DMS 273 (cell line): ENCODE results near the gene CPHXL.

Experiments used
- DNase-seq: peaks from one replicate; lab custom pipeline; 2025; ENCODE audit not compliant: unreplicated experiment; lab: John Stamatoyannopoulos, UW

The CPHXL gene

GRCh38 chr16:75726390-75726789 lies at the start of gene CPHXL:
TSS of gene CPHXL (minus strand) at chr16:75726490. CDS start at chr16:75726442, 48 bp downstream.
- DNase-seq: no peak

- DNase-seq: no peak
Measured at GRCh38 chr16:75774197-75774596, 47.9 kb upstream of the CPHXL start.

DNA sequence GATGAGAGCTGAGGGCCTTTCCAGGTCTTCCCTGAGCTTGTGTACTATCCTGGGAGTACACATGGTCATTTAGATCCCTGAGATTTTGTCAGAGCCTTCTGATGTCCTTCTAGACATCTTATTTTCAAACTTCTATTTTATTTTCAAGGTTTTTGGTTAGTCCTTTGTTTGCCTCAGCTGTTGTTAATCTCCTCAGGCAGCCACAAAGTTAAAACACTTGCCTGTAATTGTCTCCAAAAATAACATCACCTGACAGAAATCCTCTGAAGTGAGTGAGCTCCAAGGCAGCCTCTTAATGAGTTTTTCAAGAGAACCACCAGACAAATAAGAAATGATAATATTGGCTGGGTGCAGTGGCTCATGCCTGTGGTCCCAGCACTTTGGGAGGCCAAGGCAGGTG lies 43.8 kb upstream of the CPHXL start:
- DNase-seq: no peak

DNA sequence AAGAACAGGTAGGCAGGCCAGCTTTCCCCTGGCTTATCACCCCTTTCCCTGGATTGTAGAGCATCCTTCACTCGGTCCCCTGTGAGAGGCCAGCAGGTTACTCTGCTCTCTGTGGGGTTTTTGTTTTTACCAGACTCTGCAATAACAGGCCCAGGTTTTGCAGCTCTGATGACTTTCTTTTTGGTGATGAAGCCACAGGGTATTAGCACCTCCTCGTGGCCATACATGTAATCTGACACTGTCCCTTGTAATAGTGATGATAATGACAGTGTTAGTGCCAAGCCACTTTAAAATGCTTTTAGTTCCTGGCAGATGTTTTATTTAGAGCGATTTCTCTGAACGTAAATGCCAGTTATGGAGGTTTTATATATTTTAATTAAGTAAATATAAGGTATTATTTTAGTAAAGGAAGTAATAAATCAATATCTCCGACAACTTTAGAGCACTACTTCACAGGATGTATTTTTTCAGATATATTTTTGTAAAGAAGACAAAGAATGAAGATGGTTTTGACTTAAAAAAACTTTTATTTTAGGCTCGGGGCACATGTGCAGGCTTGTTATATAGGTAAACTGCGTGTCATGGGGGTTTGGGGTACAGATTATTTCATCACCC lies 38.0 kb upstream of the CPHXL start:
- peak; percentile 82 for DNase-seq

- DNase-seq: no peak
Measured at GRCh38 chr16:75763204-75763603, 36.9 kb upstream of the CPHXL start.

- DNase-seq: no peak
Measured at GRCh38 chr16:75762746-75763145, 36.5 kb upstream of the CPHXL start.

DNA sequence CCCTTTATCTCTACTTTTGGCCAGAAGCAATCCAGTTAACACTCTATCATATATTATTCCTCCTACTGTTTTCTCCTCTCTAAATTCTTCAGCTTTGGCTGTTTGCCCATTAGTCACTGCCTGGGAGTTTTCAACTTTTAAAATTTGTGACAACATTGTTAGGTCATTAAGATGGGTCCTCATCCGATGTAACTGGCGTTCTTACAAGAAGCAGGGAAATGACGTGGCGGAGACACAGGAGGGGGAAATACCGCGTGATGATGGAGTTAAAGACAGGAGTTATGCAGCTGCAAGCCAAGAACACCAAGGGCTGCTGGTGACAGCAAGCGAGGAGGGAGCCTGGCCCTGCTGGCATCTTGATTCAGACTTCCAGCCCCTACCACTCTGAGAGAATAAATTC lies 34.8 kb upstream of the CPHXL start:
- DNase-seq: no peak

DNA sequence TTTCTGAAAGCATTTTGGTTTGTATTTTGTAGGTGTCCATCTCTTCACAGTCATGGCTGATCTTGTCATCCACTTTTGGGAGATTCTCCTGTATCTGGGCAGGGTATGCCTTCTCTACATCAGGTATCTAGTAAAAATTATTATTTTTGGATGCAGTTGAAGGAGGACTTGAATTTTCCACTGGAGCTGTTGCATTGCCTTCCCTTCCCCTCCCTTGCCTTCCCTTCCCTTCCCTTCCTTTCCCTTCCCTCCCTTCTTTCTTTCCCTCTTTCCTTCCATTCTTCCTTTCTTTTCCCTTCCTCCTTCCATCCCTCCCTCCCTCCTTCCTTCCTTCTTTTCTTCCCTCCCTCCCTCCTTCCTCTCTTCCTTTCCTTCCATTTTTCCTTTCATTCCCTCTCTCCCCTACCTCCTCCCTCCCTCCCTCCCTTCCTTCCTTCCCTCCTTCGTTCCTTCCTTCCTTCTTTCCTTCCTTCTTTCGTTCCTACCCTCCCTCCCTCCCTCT lies 33.8 kb upstream of the CPHXL start:
- DNase-seq: no peak

DNA sequence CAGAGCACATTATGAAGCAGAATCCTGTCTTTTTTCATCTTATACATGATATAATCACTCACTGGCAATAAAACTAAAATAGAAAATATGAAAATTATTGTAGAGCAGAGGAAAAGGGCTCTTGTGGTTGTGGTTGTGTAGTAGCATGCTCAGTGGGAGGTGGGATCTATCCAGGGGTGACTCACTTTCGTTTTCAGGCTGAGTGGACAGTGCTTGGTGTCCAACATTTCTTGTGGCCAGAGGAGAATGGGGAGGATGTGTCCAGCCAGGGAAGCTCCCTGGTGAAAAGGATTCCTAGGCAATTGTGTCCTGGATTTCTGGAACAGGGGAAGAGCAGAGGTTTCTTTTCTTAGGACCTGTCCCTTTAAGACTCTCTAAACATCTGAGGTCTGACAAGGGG lies 31.9 kb upstream of the CPHXL start:
- no peak for DNase-seq

GRCh38 chr16:75754141-75754540 lies 27.9 kb upstream of the CPHXL start:
- no peak for DNase-seq

DNA sequence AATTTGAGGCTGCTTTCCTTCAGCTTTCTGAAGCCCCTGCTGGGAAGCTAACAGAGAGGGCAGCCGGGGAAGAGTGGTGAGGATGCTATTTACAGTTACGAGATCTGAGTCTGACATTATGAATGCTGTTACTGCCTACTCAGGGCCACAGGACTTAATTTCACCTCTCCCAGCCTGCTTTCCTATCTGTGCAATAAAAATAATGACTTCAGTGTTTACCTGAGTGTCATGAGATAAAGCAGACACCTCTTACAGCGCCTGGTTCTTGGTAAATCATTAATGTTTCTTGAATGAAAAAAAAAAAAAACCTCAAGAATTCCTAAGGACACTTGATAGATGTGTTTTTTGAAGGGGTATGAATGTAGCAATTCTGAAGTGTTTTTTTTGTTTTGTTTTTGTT lies 24.2 kb upstream of the CPHXL start:
- no peak for DNase-seq

DNA sequence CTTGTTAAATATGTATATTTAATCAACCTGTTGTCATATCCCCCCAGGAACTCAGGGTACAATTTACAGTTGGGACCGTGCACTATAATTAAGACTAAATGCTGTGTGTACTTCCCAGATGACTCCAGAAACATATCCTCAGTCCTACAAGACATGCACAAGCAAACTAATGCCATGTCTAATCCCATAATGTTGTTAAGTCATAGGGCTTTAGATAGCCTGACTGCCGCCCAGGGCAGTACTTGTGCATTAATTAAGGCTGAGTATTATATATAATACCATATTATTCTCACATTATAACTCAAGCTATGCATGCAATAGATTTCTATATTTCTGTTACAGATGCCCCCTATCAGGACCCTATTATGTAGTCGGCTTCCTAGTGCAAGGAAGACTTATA lies 20.1 kb upstream of the CPHXL start:
- DNase-seq: no peak

DNA sequence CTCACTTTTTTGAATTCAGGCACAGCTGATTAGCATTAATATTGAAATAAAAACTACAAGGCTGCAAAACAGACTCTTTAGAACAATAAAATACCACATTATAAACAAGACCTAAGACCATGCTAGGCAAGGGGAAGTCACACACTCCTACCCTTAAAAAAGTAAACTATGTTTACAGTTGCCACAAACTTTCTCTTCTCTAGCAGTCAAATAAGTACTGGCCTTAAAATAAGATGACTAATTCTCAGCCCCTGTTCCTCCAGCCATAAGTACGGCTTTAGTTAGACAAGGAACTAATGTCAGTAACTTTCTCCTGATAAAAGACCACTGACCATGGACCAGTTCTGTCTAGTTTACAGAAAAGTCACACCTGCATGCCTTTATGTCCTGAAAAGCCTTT lies 19.5 kb upstream of the CPHXL start:
- DNase-seq: no peak

GRCh38 chr16:75745242-75745641 lies 19.0 kb upstream of the CPHXL start:
- DNase-seq: no peak

DNA sequence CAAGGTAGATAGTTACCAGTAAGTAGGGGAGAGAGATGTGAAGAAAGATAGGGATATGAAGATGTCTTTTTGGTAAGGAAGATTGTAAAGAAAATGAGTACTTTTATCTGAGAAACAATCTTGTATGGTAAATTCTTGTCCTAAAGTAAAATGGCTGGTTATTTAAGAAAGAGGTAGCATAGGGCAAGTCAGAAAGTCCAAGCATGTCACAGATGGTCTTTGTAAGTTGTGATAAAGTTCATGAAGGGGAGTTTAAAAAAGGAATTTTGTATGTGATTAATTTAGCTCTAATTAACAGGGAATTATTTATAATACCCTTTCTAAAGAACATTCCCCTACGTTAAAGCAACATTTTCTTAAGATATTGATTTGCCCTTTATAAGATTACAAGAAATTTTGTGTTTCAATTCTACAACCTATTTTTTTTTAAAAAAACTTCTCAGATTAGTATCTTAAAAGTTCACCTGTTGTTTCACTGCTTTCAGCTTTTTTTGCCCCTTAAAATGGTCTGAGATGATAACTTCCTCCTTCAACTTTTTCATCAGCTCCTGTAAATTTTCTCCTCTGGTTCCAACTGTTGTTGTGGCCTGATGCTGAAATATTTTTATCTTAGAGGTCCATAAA lies 16.2 kb upstream of the CPHXL start:
- peak; percentile 36 for DNase-seq

GRCh38 chr16:75733305-75734211 lies 7.3 kb upstream of the CPHXL start:
- DNase-seq: peak; percentile 81

DNA sequence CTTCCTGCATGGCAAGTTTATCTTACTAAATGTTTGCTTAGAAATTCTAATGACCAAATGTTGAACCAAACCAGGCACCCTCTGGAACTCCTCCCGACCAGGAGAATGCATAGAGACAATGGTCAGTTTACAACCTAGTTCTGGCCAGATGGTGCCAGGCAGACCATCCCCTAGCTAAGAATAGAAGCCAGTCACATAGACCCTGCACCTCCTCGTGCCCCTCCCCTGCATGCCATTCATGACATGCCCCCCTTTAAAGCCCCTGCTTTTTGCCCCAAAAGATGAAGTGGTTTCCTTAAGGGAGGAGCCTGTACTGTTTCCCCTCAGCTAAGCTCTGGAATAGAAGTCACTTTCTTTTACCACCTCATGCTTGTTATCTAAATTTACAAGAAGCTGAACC lies 6.6 kb upstream of the CPHXL start:
- DNase-seq: peak; percentile 31

DNA sequence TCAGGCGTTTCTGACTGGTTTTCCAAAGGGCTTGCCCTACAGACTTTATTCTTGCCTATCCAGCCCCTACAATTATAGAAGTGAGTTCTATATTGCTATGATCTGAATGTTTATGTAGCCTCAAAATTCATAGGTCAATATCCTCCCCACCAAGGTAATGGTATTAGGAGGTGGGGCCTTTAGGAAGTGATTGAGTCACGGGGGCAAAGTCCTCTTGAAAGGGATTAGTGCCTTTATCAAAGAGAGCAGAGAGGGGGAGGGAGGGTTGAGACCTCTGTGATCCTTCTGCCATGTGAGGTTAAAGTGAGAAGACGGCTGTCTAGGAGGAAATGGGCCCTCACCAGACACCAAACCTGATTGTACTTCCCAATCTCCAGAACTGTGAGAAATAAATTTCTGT lies 931 bp upstream of the CPHXL start:
- no peak for DNase-seq

- DNase-seq: no peak
Measured at GRCh38 chr16:75718452-75718851, 7.8 kb downstream of the CPHXL start.

DNA sequence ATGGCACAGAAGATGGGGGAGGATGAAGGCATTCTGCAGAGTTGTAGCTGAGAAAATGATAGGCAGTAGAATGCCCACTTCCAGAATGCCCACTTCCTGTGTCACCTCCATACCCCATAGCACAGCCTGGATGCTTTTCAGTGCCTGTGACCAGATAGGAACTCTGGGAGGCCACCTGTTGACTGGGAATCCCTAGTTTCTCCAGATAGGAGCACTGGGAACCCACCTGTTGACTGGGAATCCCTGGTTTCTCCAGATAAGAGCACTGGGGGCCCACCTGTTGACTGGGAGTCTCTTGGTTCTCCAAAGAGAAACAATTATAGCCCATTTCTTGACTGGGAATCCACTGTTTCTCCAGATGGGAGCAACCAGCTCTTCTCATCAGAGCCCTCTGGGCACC lies 11.6 kb downstream of the CPHXL start:
- no peak for DNase-seq

DNA sequence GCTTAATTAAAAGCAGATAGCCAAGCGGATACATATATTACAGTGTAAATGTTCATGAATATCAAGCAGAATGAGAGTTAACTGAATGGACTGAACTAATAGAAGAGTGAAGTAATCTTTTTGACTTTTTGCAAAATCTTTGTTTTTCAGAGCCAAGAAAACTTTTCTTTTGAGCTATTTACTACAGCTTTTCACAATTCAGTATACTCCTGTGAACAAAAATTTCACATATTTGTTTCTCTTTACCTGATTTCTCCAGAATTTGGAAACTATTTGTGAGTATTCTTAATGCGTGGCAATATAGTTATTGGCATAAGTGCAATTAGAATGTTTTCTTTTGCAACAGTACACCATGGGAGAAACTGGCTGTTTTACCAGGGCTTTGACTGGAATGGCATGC lies 15.9 kb downstream of the CPHXL start:
- peak; percentile 9 for DNase-seq

- DNase-seq: no peak
Measured at GRCh38 chr16:75703306-75703705, 23.0 kb downstream of the CPHXL start.
